GM23248 (cell line): ENCODE measurements around the gene SMOC2. TPM values are rescaled to one million over a fixed set of nuclear protein-coding genes. Genes with fewer than 3 reads are reported as not detected.

Source experiments
- DNase-seq: peaks from one replicate; pipeline ENCODE4 v3.0.0-alpha.2; 2015
- H2AFZ ChIP-seq: fragments of 200-600 bp; sonication (generic); 2 replicates; pipeline ENCODE4 v1.6.1; 2016; ENCODE audit warnings: antibody characterized with exemption
- H3F3A ChIP-seq: fragments of 200-600 bp; sonication (generic); 2 replicates; pipeline ENCODE4 v1.6.1; 2016; ENCODE audit warnings: mild to moderate bottlenecking, antibody characterized with exemption, mixed run types; ENCODE audit not compliant: insufficient read depth
- H3K27ac ChIP-seq: fragments of 200-600 bp; sonication (generic); 2 replicates; pipeline ENCODE4 v1.5.1; 2016; ENCODE audit warnings: mild to moderate bottlenecking
- H3K27me3 ChIP-seq: fragments of 200-600 bp; sonication (generic); replicated peaks from 2 replicates; pipeline ENCODE4 v1.6.1; 2016; ENCODE audit warnings: mild to moderate bottlenecking; ENCODE audit not compliant: insufficient read depth
- H3K36me3 ChIP-seq: fragments of 200-600 bp; sonication (generic); 2 replicates; pipeline ENCODE4 v1.6.1; 2016; ENCODE audit warnings: low read depth, mild to moderate bottlenecking
- H3K4me1 ChIP-seq: fragments of 200-600 bp; sonication (generic); 2 replicates; pipeline ENCODE4 v1.6.1; 2016; ENCODE audit warnings: mild to moderate bottlenecking; ENCODE audit not compliant: insufficient read depth
- H3K4me2 ChIP-seq: fragments of 200-600 bp; sonication (generic); one replicate; pipeline ENCODE4 v1.6.1; 2016; ENCODE audit warnings: mild to moderate bottlenecking; ENCODE audit not compliant: unreplicated experiment
- H3K4me3 ChIP-seq: fragments of 200-600 bp; sonication (generic); 2 replicates; pipeline ENCODE4 v1.5.1; 2016; ENCODE audit warnings: mild to moderate bottlenecking
- H3K79me2 ChIP-seq: fragments of 200-600 bp; sonication (generic); 2 replicates; pipeline ENCODE4 v1.6.1; 2016; ENCODE audit warnings: mild to moderate bottlenecking; ENCODE audit not compliant: insufficient read depth
- H3K9ac ChIP-seq: fragments of 200-600 bp; sonication (generic); 2 replicates; pipeline ENCODE4 v1.6.1; 2016; ENCODE audit warnings: mild to moderate bottlenecking
- H3K9me2 ChIP-seq: fragments of 200-600 bp; sonication (generic); 2 replicates; pipeline ENCODE4 v1.6.1; 2016; ENCODE audit warnings: mixed run types, mild to moderate bottlenecking, moderate library complexity; ENCODE audit not compliant: insufficient read depth
- H3K9me3 ChIP-seq: fragments of 200-600 bp; sonication (generic); one replicate; pipeline ENCODE4 v1.6.1; 2017; ENCODE audit warnings: low read depth
- H4K20me1 ChIP-seq: fragments of 200-600 bp; sonication (generic); 2 replicates; pipeline ENCODE4 v1.6.0; 2016; ENCODE audit not compliant: insufficient read depth
- EZH2 ChIP-seq: fragments of 200-600 bp; sonication (generic); IDR thresholded peaks from 2 replicates; pipeline ENCODE4 v1.6.1; 2018; ENCODE audit warnings: antibody characterized with exemption, mild to moderate bottlenecking; ENCODE audit not compliant: insufficient read depth, poor library complexity, severe bottlenecking
- EZH2phosphoT487 ChIP-seq: fragments of 200-600 bp; sonication (generic); IDR thresholded peaks from 2 replicates; pipeline ENCODE4 v1.6.1; 2018; ENCODE audit warnings: antibody characterized with exemption, moderate library complexity, mild to moderate bottlenecking, low read depth; ENCODE audit not compliant: insufficient read depth
- WGBS, 2 experiments: methylation state at CpG; one replicate each; pipeline ENCODE4 v1.1.6; 2015 to 2017; ENCODE audit warnings: low lambda C conversion rate in 2 of 2, low coverage in 1 of 2; ENCODE audit errors: missing lambda C conversion rate in 2 of 2; 5-methylcytosine and 5-hydroxymethylcytosine counted together
- in situ Hi-C: fragments of 300-500 bp; cut with MboI; formaldehyde crosslinking; loops from 2 replicates; pipeline ENCODE4 v1.15.0; 2020
- polyA plus RNA-seq: library from polyadenylated mRNA; unstranded; fragments of >200 nt; fragmentation: Nextera tagmentation; extraction: Ambion mirVana; gene quantifications from 2 replicates; pipeline ENCODE4 v1.2.1, GENCODE V29; 2016
- total RNA-seq: library from RNA; depleted of rRNA; stranded (reverse); fragments of >200 nt; shearing (Covaris generic); gene quantifications from 2 replicates; pipeline ENCODE4 v1.2.3, GENCODE V29; 2014

The SMOC2 gene
- total and polyA plus RNA-seq, 2 experiments from 2014 or later = not detected

DNA sequence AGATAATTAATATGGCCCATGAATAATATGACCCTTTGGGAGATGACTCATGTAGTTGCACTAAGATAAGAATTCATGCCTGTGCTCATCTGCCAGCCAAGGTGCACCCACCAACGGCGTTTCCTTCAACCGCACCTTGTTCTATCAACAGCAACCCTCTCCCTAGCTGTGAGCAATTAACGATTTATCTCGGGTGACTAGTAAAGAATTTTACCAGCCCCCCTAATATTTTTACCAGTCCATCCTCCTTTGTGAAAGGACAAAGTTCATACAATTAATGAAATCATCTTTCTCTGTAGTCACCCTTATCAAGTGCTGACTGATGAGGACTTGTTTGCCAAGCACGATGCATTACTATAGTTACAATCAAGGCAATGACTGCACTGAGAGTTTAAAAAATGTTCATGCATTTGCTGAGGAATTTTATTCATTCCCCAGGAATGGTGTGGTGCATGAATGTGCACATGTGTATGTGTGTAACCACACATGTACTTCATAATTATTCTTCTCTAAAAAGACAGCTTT is 118.7 kb downstream of the SMOC2 start:
- no peaks in the 10 kb centered on the region for H3K9me2 ChIP-seq
- WGBS, 2 experiments = 47 to 63% methylated on average over 6 of the region's 6 CpGs
- H3K27me3 ChIP-seq = no peaks in the 10 kb centered on the region
- no peak for TF ChIP-seq EZH2phosphoT487
- TF ChIP-seq EZH2 = no peak
- H3K36me3 ChIP-seq = no peaks in the 10 kb centered on the region
- no peaks in the 10 kb centered on the region for H3F3A ChIP-seq
- H2AFZ ChIP-seq = no peak overlapping the region
- H3K4me1 ChIP-seq = no peaks in the 10 kb centered on the region
- DNase-seq = no peak
- no peak overlapping the region for H3K27ac ChIP-seq
- no peaks in the 10 kb centered on the region for H4K20me1 ChIP-seq
- in situ Hi-C loops = no loop called here
- no peaks in the 10 kb centered on the region for H3K79me2 ChIP-seq
- no peak overlapping the region for H3K9ac ChIP-seq
- no peak overlapping the region for H3K4me3 ChIP-seq
- H3K4me2 ChIP-seq = no peak overlapping the region
- no peaks in the 10 kb centered on the region for H3K9me3 ChIP-seq

DNA sequence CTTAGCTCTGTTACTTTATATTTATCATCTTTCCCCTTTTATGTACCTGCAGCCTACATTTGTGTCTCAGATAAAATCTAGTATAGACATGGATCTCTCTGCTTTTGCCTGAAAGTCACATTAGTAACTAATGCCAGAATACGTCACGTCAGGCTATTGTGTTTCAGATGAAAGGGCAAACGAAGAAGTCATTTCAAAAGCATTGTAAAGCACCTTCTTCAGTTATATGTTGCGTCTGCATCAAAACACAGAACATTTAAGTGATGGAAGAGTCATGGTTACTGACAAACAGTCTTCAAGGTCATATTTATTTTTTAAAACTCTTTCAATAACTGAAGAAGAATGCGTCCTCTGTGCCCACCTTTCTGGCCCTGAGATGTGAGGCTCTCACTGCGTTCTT is 119.1 kb downstream of the SMOC2 start:
- no peaks in the 10 kb centered on the region for H3K9me2 ChIP-seq
- H3K4me3 ChIP-seq = no peak overlapping the region
- in situ Hi-C loops = no loop called here
- DNase-seq = no peak
- no peak overlapping the region for H3K4me2 ChIP-seq
- TF ChIP-seq EZH2 (no peak), EZH2phosphoT487 (no peak)
- no peaks in the 10 kb centered on the region for H3F3A ChIP-seq
- no peaks in the 10 kb centered on the region for H3K79me2 ChIP-seq
- H4K20me1 ChIP-seq = no peaks in the 10 kb centered on the region
- WGBS, 2 experiments = 38 to 49% methylated on average over 6 of the region's 6 CpGs
- no peaks in the 10 kb centered on the region for H3K36me3 ChIP-seq
- H3K9ac ChIP-seq = no peak overlapping the region
- H3K9me3 ChIP-seq = no peaks in the 10 kb centered on the region
- H2AFZ ChIP-seq = no peak overlapping the region
- H3K4me1 ChIP-seq = no peaks in the 10 kb centered on the region
- no peak overlapping the region for H3K27ac ChIP-seq
- no peaks in the 10 kb centered on the region for H3K27me3 ChIP-seq

DNA sequence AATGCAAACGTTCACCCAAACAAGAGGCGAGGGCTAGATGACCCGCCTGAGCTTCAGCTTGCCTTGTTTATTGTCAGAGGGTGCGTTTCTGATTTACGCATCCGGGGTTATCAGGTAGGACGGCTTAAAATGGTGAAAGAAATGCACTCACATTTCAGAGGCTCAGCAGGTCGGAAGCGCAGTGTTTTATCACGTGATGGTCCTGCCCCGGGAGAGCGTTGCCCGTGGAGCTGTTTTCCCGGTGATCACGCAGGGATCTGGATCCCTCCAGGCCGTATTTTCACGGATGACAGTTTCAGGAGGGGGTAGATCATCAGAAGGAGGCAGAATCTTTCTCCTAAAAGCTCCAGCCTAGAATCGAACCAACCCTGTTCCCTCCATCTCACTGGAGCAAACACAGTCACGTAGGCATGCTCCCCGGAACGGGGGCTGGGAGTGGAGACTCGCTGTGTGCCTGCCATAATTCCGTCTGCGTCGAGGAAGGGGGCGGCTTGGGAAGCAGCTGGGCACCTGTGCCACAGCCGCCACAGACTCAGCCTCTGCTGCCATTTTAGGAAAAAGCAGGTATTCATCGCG is 121.7 kb downstream of the SMOC2 start:
- TF ChIP-seq EZH2 (no peak), EZH2phosphoT487 (no peak)
- Histone ChIP-seq H3K27ac (no peak overlapping the region), H2AFZ (no peak overlapping the region), H3K4me3 (no peak overlapping the region), H4K20me1 (no peaks in the 10 kb centered on the region), H3K9me2 (no peaks in the 10 kb centered on the region), H3K4me1 (no peaks in the 10 kb centered on the region), H3K9ac (no peak overlapping the region), H3K9me3 (no peaks in the 10 kb centered on the region), H3K36me3 (no peaks in the 10 kb centered on the region), H3F3A (no peaks in the 10 kb centered on the region), H3K4me2 (no peak overlapping the region), H3K27me3 (no peaks in the 10 kb centered on the region), H3K79me2 (no peaks in the 10 kb centered on the region)
- 80 to 84% methylated on average over 29 of the region's 29 CpGs for WGBS, 2 experiments
- in situ Hi-C loops = no loop called here
- DNase-seq = no peak

DNA sequence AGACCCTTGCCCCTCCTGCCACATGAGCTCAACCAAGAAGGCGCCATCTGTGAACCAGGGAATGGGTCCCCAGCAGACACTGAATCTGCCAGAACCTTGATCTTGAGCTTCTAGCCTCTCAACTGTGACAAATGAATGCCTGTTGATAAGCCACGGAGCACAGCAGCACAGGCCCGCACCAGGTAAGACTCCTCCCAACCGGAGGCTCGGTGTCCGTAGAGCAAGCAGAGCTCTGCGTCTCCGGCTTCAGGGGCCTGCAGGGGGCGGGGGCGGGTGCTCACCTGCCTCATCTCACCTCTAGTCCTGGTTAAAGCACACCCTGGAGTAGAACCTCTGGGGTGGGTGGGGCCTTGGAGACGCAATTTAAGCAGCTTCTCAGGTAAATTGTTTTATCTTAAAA is 122.7 kb downstream of the SMOC2 start:
- H3K9me2 ChIP-seq = no peaks in the 10 kb centered on the region
- WGBS, 2 experiments = 65 to 70% methylated on average over 11 of the region's 11 CpGs
- no peaks in the 10 kb centered on the region for H3K79me2 ChIP-seq
- H4K20me1 ChIP-seq = no peaks in the 10 kb centered on the region
- H3K4me3 ChIP-seq = no peak overlapping the region
- no peaks in the 10 kb centered on the region for H3F3A ChIP-seq
- no peaks in the 10 kb centered on the region for H3K9me3 ChIP-seq
- no peaks in the 10 kb centered on the region for H3K27me3 ChIP-seq
- H3K9ac ChIP-seq = no peak overlapping the region
- H3K27ac ChIP-seq = no peak overlapping the region
- H3K36me3 ChIP-seq = no peaks in the 10 kb centered on the region
- H2AFZ ChIP-seq = no peak overlapping the region
- in situ Hi-C loops = no loop called here
- H3K4me1 ChIP-seq = no peaks in the 10 kb centered on the region
- H3K4me2 ChIP-seq = no peak overlapping the region
- TF ChIP-seq EZH2phosphoT487 (no peak), EZH2 (no peak)
- DNase-seq = no peak
